Ovary (tissue), 3 donors: ENCODE results near the gene MCM8.

Experiments used
- EP300 ChIP-seq: sonication (generic); formaldehyde crosslinking; IDR thresholded peaks from one replicate; pipeline ENCODE4 v1.6.1; 2017; ENCODE audit warnings: antibody characterized with exemption
- POLR2A ChIP-seq: fragments of 450-650 bp; IDR thresholded peaks from one replicate; pipeline ENCODE4 v1.6.1; 2017; ENCODE audit warnings: antibody characterized with exemption, mild to moderate bottlenecking, moderate library complexity
- TF ChIP-seq, protein P1 (sequence below), 3 donors: fragments of 450-650 bp in 2 of 3; fragments of 200-600 bp in 1 of 3; IDR thresholded peaks; one replicate each; pipeline versions ENCODE4 v1.5.1 to v1.8.0; 2016 to 2022; ENCODE audit warnings: antibody characterized with exemption in 3 of 3, mild to moderate bottlenecking in 1 of 3
- donor health status: DM: no; HTN: no; CAD: no.

DNA sequence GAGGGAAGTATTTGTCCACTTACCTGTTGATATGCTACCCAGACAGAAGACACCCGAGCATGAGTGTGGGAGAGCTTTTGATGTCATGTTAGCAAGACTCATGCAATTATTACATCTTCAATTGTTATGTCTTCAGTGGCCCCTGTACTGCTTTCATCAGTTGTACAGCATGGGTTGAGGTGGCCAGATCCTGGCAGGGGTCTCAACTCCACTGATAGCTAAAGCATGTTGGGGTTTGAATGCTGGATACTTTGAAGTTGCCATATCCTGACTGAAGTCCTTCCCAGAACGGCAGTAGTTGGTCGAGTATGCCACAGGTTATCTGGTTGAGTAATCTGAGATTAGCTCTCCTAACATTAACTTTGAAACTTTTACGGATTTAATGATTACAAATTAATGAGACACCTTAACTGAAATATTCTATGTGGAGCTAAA is 56.7 kb downstream of the MCM8 start:
- TF ChIP-seq, protein P1, sequence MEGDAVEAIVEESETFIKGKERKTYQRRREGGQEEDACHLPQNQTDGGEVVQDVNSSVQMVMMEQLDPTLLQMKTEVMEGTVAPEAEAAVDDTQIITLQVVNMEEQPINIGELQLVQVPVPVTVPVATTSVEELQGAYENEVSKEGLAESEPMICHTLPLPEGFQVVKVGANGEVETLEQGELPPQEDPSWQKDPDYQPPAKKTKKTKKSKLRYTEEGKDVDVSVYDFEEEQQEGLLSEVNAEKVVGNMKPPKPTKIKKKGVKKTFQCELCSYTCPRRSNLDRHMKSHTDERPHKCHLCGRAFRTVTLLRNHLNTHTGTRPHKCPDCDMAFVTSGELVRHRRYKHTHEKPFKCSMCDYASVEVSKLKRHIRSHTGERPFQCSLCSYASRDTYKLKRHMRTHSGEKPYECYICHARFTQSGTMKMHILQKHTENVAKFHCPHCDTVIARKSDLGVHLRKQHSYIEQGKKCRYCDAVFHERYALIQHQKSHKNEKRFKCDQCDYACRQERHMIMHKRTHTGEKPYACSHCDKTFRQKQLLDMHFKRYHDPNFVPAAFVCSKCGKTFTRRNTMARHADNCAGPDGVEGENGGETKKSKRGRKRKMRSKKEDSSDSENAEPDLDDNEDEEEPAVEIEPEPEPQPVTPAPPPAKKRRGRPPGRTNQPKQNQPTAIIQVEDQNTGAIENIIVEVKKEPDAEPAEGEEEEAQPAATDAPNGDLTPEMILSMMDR (IDR thresholded peaks at IDR 0.05) = no peak
- TF ChIP-seq EP300 (no peak), POLR2A (no peak)
